Measurements from ENCODE around the gene LIPC.

LIPC gene

GRCh38 chr15:58569455-58569854 is 137.7 kb downstream of the LIPC start:
- H2AFZ ChIP-seq (ENCODE audit: low read depth, low read length, severe bottlenecking), result no peak overlapping the region
- H3F3A ChIP-seq (ENCODE audit: insufficient read depth), result no peaks in the 10 kb centered on the region

GRCh38 chr15:58571491-58571890 is 139.7 kb downstream of the LIPC start:
- no peak overlapping the region for H3K4me3 ChIP-seq (ENCODE audit: insufficient read depth, low read length, poor library complexity, severe bottlenecking)
- no peaks in the 10 kb centered on the region for H3K79me2 ChIP-seq (ENCODE audit: insufficient read depth, low read length)
- TF ChIP-seq EZH2phosphoT487 (conservative IDR thresholded peaks at IDR 0.05; ENCODE audit: low read length), result no peak
- no peak for TF ChIP-seq CTCF (IDR thresholded peaks at IDR 0.05; ENCODE audit: insufficient read depth, low read length, poor library complexity, severe bottlenecking)
- H3K27me3 ChIP-seq (ENCODE audit: low read length), result no peaks in the 10 kb centered on the region
- H3K9me3 ChIP-seq (ENCODE audit: insufficient read depth, low read length), result no peaks in the 10 kb centered on the region
- no peak overlapping the region for H3K27ac ChIP-seq (ENCODE audit: low read depth, low read length)
- H3K36me3 ChIP-seq (ENCODE audit: low read length), result no peaks in the 10 kb centered on the region
- no peaks in the 10 kb centered on the region for H3F3A ChIP-seq (ENCODE audit: insufficient read depth)
- no peak overlapping the region for H3K4me2 ChIP-seq (ENCODE audit: low read depth, low read length, poor library complexity, severe bottlenecking)
- no peak overlapping the region for H2AFZ ChIP-seq (ENCODE audit: low read depth, low read length, severe bottlenecking)
- H3K9me2 ChIP-seq (replicated peaks; ENCODE audit: insufficient read depth, low read length), result no peaks in the 10 kb centered on the region
- H4K20me1 ChIP-seq (ENCODE audit: low read depth, low read length), result no peaks in the 10 kb centered on the region
- no peak overlapping the region for H3K9ac ChIP-seq (ENCODE audit: low read length)

More at GRCh38 chr15:58569455-58569854, 137.7 kb downstream of the LIPC start:
- no peaks in the 10 kb centered on the region for H3K9me2 ChIP-seq (replicated peaks; ENCODE audit: insufficient read depth, low read length)
- no peak for TF ChIP-seq EZH2phosphoT487 (conservative IDR thresholded peaks at IDR 0.05; ENCODE audit: low read length)
- no peak for TF ChIP-seq CTCF (IDR thresholded peaks at IDR 0.05; ENCODE audit: insufficient read depth, low read length, poor library complexity, severe bottlenecking)
- H3K9me3 ChIP-seq (ENCODE audit: insufficient read depth, low read length), result no peaks in the 10 kb centered on the region
- no peak overlapping the region for H3K9ac ChIP-seq (ENCODE audit: low read length)
- H3K27ac ChIP-seq (ENCODE audit: low read depth, low read length), result no peak overlapping the region
- no peaks in the 10 kb centered on the region for H3K36me3 ChIP-seq (ENCODE audit: low read length)
- H3K4me2 ChIP-seq (ENCODE audit: low read depth, low read length, poor library complexity, severe bottlenecking), result no peak overlapping the region
- no peaks in the 10 kb centered on the region for H3K27me3 ChIP-seq (ENCODE audit: low read length)
- H4K20me1 ChIP-seq (ENCODE audit: low read depth, low read length), result no peaks in the 10 kb centered on the region
- no peak overlapping the region for H3K4me3 ChIP-seq (ENCODE audit: insufficient read depth, low read length, poor library complexity, severe bottlenecking)
- no peaks in the 10 kb centered on the region for H3K79me2 ChIP-seq (ENCODE audit: insufficient read depth, low read length)

- no peaks in the 10 kb centered on the region for H3K9me2 ChIP-seq (replicated peaks; ENCODE audit: insufficient read depth, low read length)
- no peaks in the 10 kb centered on the region for H3K27me3 ChIP-seq (ENCODE audit: low read length)
These were observed 140.7 kb downstream of the LIPC start for GRCh38 chr15:58572521-58572920.

More at GRCh38 chr15:58572521-58572920, 140.7 kb downstream of the LIPC start:
- TF ChIP-seq CTCF (IDR thresholded peaks at IDR 0.05; ENCODE audit: insufficient read depth, low read length, poor library complexity, severe bottlenecking) (no peak), EZH2phosphoT487 (conservative IDR thresholded peaks at IDR 0.05; ENCODE audit: low read length) (no peak)
- Histone ChIP-seq H3K4me2 (ENCODE audit: low read depth, low read length, poor library complexity, severe bottlenecking) (no peak overlapping the region), H3K36me3 (ENCODE audit: low read length) (no peaks in the 10 kb centered on the region), H3K27ac (ENCODE audit: low read depth, low read length) (no peak overlapping the region), H2AFZ (ENCODE audit: low read depth, low read length, severe bottlenecking) (no peak overlapping the region), H3K4me3 (ENCODE audit: insufficient read depth, low read length, poor library complexity, severe bottlenecking) (no peak overlapping the region), H4K20me1 (ENCODE audit: low read depth, low read length) (no peaks in the 10 kb centered on the region), H3K9me3 (ENCODE audit: insufficient read depth, low read length) (no peaks in the 10 kb centered on the region), H3K9ac (ENCODE audit: low read length) (no peak overlapping the region), H3K79me2 (ENCODE audit: insufficient read depth, low read length) (no peaks in the 10 kb centered on the region), H3F3A (ENCODE audit: insufficient read depth) (no peaks in the 10 kb centered on the region)
